CD4-positive, alpha-beta memory T cell (primary cell): ENCODE measurements around the gene APBB1. TPM values are rescaled to one million over a fixed set of nuclear protein-coding genes. Genes with fewer than 3 reads are reported as not detected.

Experiments
- CTCF ChIA-PET: fragments of 350-600 bp; sonication (Branson Sonifier 250); formaldehyde crosslinking; loops from one replicate; lab custom pipeline; 2021; ENCODE audit warnings: inconsistent platforms; ENCODE audit not compliant: partially characterized antibody; lab: Charles Lee
- POLR2A ChIA-PET: fragments of 350-600 bp; sonication (Branson Sonifier 250); formaldehyde crosslinking; loops from one replicate; lab custom pipeline; 2021; ENCODE audit not compliant: partially characterized antibody; lab: Charles Lee
- DNase-seq, 5 donors: peaks; one replicate each; pipeline versions ENCODE4 v3.0.0 to v3.0.0-alpha.2; 2020 to 2022; ENCODE audit warnings: mixed read lengths in 1 of 5
- H3K27ac ChIP-seq: one replicate; pipeline ENCODE4 v1.7.0; 2013; ENCODE audit warnings: low read depth, low read length
- H3K27me3 ChIP-seq: 2 replicates; pipeline ENCODE4 v1.7.0; 2013; ENCODE audit warnings: mild to moderate bottlenecking, low read length, moderate library complexity; ENCODE audit not compliant: insufficient read depth
- H3K36me3 ChIP-seq: 2 replicates; pipeline ENCODE4 v1.7.0; 2013; ENCODE audit warnings: mild to moderate bottlenecking, low read length, moderate library complexity; ENCODE audit not compliant: insufficient read depth
- H3K4me1 ChIP-seq: 2 replicates; pipeline ENCODE4 v1.7.0; 2013; ENCODE audit warnings: mild to moderate bottlenecking, low read length, moderate library complexity; ENCODE audit not compliant: insufficient read depth
- H3K4me3 ChIP-seq, 2 donors: one replicate each; pipeline ENCODE4 v1.7.0; 2013; ENCODE audit warnings: low read length in 2 of 2, mild to moderate bottlenecking in 1 of 2
- H3K9me3 ChIP-seq, 2 donors: one replicate each; pipeline ENCODE4 v1.7.0; 2013; ENCODE audit warnings: low read length in 2 of 2, control low read depth in 1 of 2; ENCODE audit not compliant: control insufficient read depth in 1 of 2
- H3K27ac Mint-ChIP-seq, 7 donors: one replicate each; pipeline ENCODE4 v1.8.0; 2020 to 2021; ENCODE audit warnings: mixed read lengths in 7 of 7, mild to moderate bottlenecking in 6 of 7, inconsistent platforms in 3 of 7, moderate library complexity in 3 of 7
- H3K27me3 Mint-ChIP-seq, 2 donors: one replicate each; pipeline ENCODE4 v1.8.0; 2020 to 2021; ENCODE audit warnings: mixed read lengths in 2 of 2
- H3K36me3 Mint-ChIP-seq, 2 donors: one replicate each; pipeline ENCODE4 v1.8.0; 2020 to 2021; ENCODE audit warnings: mixed read lengths in 2 of 2, inconsistent platforms in 1 of 2, mild to moderate bottlenecking in 1 of 2
- H3K4me1 Mint-ChIP-seq, 4 donors: one replicate each; pipeline ENCODE4 v1.8.0; 2020 to 2021; ENCODE audit warnings: mixed read lengths in 4 of 4, mild to moderate bottlenecking in 1 of 4
- H3K4me3 Mint-ChIP-seq, 8 donors: one replicate each; pipeline ENCODE4 v1.8.0; 2020 to 2021; ENCODE audit warnings: mixed read lengths in 8 of 8, mild to moderate bottlenecking in 7 of 8, moderate library complexity in 6 of 8, inconsistent platforms in 3 of 8
- H3K9me3 Mint-ChIP-seq, 8 donors: one replicate each; pipeline ENCODE4 v1.8.0; 2020 to 2021; ENCODE audit warnings: mixed read lengths in 8 of 8, mild to moderate bottlenecking in 5 of 8, inconsistent platforms in 3 of 8, moderate library complexity in 1 of 8
- intact Hi-C: fragments of 100-400 bp; cut with micrococcal nuclease; formaldehyde crosslinking; loops from one replicate; pipeline ENCODE4 v1.15.1; 2023
- polyA plus RNA-seq, 2 donors: library from polyadenylated mRNA; unstranded; fragments of 300-500 nt; fragmentation: Illumina TruSeq; gene quantifications; one replicate each; pipeline ENCODE4 v1.2.3, GENCODE V29; 2021
- total RNA-seq, 2 experiments: library from RNA; stranded (reverse); gene quantifications; one replicate each; pipeline ENCODE4 v1.2.3, GENCODE V29; 2021

APBB1 gene
- total and polyA plus RNA-seq, 4 experiments from 2014 or later = 84.7 to 107 (median 93.4) TPM

GRCh38 chr11:6350043-6350442, 68.9 kb downstream of the APBB1 start:
- no peak overlapping the region for H3K27ac Mint-ChIP-seq
- no peaks in the 10 kb centered on the region for H3K9me3 ChIP-seq
- intact Hi-C loops = no loop called here
- CTCF ChIA-PET = interaction anchor here (2.3 to 5.4 kb wide), 3 partner anchors 13 to 99 kb away, joined by 8 to 60 read pairs (median 19); no protein-coding TSS in a partner anchor
- no peak overlapping the region for H3K4me3 ChIP-seq
- peaks cover 0 to 3% (median 1%) of the 10 kb centered on the region in 4 donors for H3K4me1 Mint-ChIP-seq
- no peak overlapping the region for H3K4me3 Mint-ChIP-seq
- no peak for DNase-seq
- no peak overlapping the region for H3K27ac ChIP-seq
- H3K9me3 Mint-ChIP-seq = no peaks in the 10 kb centered on the region
- H3K4me1 ChIP-seq = no peaks in the 10 kb centered on the region
- H3K27me3 ChIP-seq = no peaks in the 10 kb centered on the region
- H3K27me3 Mint-ChIP-seq = peaks cover 4 to 5% of the 10 kb centered on the region in 2 donors
- POLR2A ChIA-PET = no interaction called here
- no peaks in the 10 kb centered on the region for H3K36me3 Mint-ChIP-seq
- H3K36me3 ChIP-seq = no peaks in the 10 kb centered on the region

GRCh38 chr11:6345366-6345765, 73.5 kb downstream of the APBB1 start:
- H3K9me3 Mint-ChIP-seq = no peaks in the 10 kb centered on the region
- H3K27ac Mint-ChIP-seq = no peak overlapping the region
- POLR2A ChIA-PET = no interaction called here

More at GRCh38 chr11:6345366-6345765, 73.5 kb downstream of the APBB1 start:
- Mint-ChIP-seq H3K4me1 (no peaks in the 10 kb centered on the region), H3K4me3 (no peak overlapping the region), H3K27me3 (peaks cover 2 to 7% of the 10 kb centered on the region in 2 donors), H3K36me3 (no peaks in the 10 kb centered on the region)
- Histone ChIP-seq H3K4me1 (no peaks in the 10 kb centered on the region), H3K9me3 (no peaks in the 10 kb centered on the region), H3K27me3 (no peaks in the 10 kb centered on the region), H3K27ac (no peak overlapping the region), H3K36me3 (no peaks in the 10 kb centered on the region), H3K4me3 (no peak overlapping the region)
- no peak for DNase-seq
- CTCF ChIA-PET = interaction anchor here (1.0 kb wide), 1 partner anchor 17 kb away, joined by 6 read pairs; no protein-coding TSS in a partner anchor
- intact Hi-C loops = no loop called here

Other genes starting within 250 kb of the APBB1 start
- gene OR52B2, start 248.8 kb downstream of the APBB1 start, total RNA-seq = not detected
- not detected for gene OR52B2, start 248.8 kb downstream of the APBB1 start, polyA plus RNA-seq
- not detected for gene OR52W1, start 219.9 kb downstream of the APBB1 start, total RNA-seq
- gene OR52W1, start 219.9 kb downstream of the APBB1 start, polyA plus RNA-seq = not detected
- not detected for gene C11orf42, start 213.5 kb downstream of the APBB1 start, total RNA-seq
- not detected for gene C11orf42, start 213.5 kb downstream of the APBB1 start, polyA plus RNA-seq
- 10 to 100 TPM; 48.7 to 50.8 TPM for gene FHIP1B, start 184.5 kb downstream of the APBB1 start, total RNA-seq
- gene FHIP1B, start 184.5 kb downstream of the APBB1 start, polyA plus RNA-seq = 10 to 100 TPM; 12.0 to 16.7 TPM
- under 1 TPM; 0.58 to 0.61 TPM for gene CNGA4, start 180.0 kb downstream of the APBB1 start, total RNA-seq
- not detected for gene CNGA4, start 180.0 kb downstream of the APBB1 start, polyA plus RNA-seq
- not detected for gene CCKBR, start 159.3 kb downstream of the APBB1 start, total RNA-seq
- not detected for gene CCKBR, start 159.3 kb downstream of the APBB1 start, polyA plus RNA-seq
- gene CAVIN3, start 98.6 kb downstream of the APBB1 start, total RNA-seq = under 1 TPM in 1 of 2 experiments, not detected in 1; 0.36 TPM
- gene CAVIN3, start 98.6 kb downstream of the APBB1 start, polyA plus RNA-seq = under 1 TPM in 1 of 2 donors, not detected in 1; 0.70 TPM
- gene SMPD1, start 28.6 kb downstream of the APBB1 start, total RNA-seq = 10 to 100 TPM; 39.3 to 43.6 TPM
- gene SMPD1, start 28.6 kb downstream of the APBB1 start, polyA plus RNA-seq = 10 to 100 TPM in 1 of 2 donors, 1 to 10 TPM in 1; 9.2 to 12.1 TPM
- gene HPX, start 21.9 kb upstream of the APBB1 start, total RNA-seq = 1 to 10 TPM in 1 of 2 experiments, under 1 TPM in 1; 0.83 to 1.3 TPM
- gene HPX, start 21.9 kb upstream of the APBB1 start, polyA plus RNA-seq = not detected
- 10 to 100 TPM; 22.9 to 23.1 TPM for gene TRIM3, start 54.8 kb upstream of the APBB1 start, total RNA-seq
- gene TRIM3, start 54.8 kb upstream of the APBB1 start, polyA plus RNA-seq = 1 to 10 TPM; 1.2 to 3.5 TPM
- gene ARFIP2, start 62.2 kb upstream of the APBB1 start, total RNA-seq = 10 to 100 TPM; 53.9 to 56.9 TPM
- gene ARFIP2, start 62.2 kb upstream of the APBB1 start, polyA plus RNA-seq = 10 to 100 TPM; 34.1 to 35.8 TPM
- gene TIMM10B, start 62.4 kb upstream of the APBB1 start, total RNA-seq = 10 to 100 TPM; 54.7 to 60.3 TPM
- 10 to 100 TPM; 29.9 to 32.4 TPM for gene TIMM10B, start 62.4 kb upstream of the APBB1 start, polyA plus RNA-seq
- gene DNHD1, start 78.2 kb upstream of the APBB1 start, total RNA-seq = 10 to 100 TPM; 45.9 to 54.0 TPM
- gene DNHD1, start 78.2 kb upstream of the APBB1 start, polyA plus RNA-seq = 1 to 10 TPM; 1.2 to 1.4 TPM
- gene RRP8, start 184.5 kb upstream of the APBB1 start, total RNA-seq = 10 to 100 TPM; 29.9 to 36.0 TPM
- gene RRP8, start 184.5 kb upstream of the APBB1 start, polyA plus RNA-seq = 10 to 100 TPM; 19.5 to 28.4 TPM
- gene ILK, start 184.7 kb upstream of the APBB1 start, total RNA-seq = 100 to 1,000 TPM; 131 to 132 TPM
- 100 to 1,000 TPM; 121 to 129 TPM for gene ILK, start 184.7 kb upstream of the APBB1 start, polyA plus RNA-seq
- 100 to 1,000 TPM; 116 to 120 TPM for gene TAF10, start 193.1 kb upstream of the APBB1 start, total RNA-seq
- 100 to 1,000 TPM; 171 to 367 TPM for gene TAF10, start 193.1 kb upstream of the APBB1 start, polyA plus RNA-seq
- 100 to 1,000 TPM; 194 to 198 TPM for gene TPP1, start 200.3 kb upstream of the APBB1 start, total RNA-seq
- 100 to 1,000 TPM; 103 to 144 TPM for gene TPP1, start 200.3 kb upstream of the APBB1 start, polyA plus RNA-seq
- gene DCHS1, start 236.7 kb upstream of the APBB1 start, total RNA-seq = 1 to 10 TPM; 6.4 to 6.7 TPM
- 1 to 10 TPM in 1 of 2 donors, under 1 TPM in 1; 0.47 to 2.5 TPM for gene DCHS1, start 236.7 kb upstream of the APBB1 start, polyA plus RNA-seq